ENCODE results near the gene ODC1.

GRCh38 chr2:10414591-10414990, 33.5 kb downstream of the ODC1 start:
- TF ChIP-seq CTCF (IDR thresholded peaks at IDR 0.05) = no peak
- no peak for TF ChIP-seq ZSCAN18 (CRISPR knock-in tag; IDR thresholded peaks at IDR 0.05)
- no peak for TF ChIP-seq ZNF232 (CRISPR knock-in tag; IDR thresholded peaks at IDR 0.05)
- TF ChIP-seq USF2 (CRISPR knock-in tag; IDR thresholded peaks at IDR 0.05) = no peak
- no peak for TF ChIP-seq TP53 (CRISPR knock-in tag; IDR thresholded peaks at IDR 0.05)
- TF ChIP-seq ESRRA (CRISPR knock-in tag; IDR thresholded peaks at IDR 0.05; ENCODE audit: borderline replicate concordance) = no peak
- TF ChIP-seq ZNF121 (CRISPR knock-in tag; IDR thresholded peaks at IDR 0.05) = no peak
- TF ChIP-seq JUN (CRISPR knock-in tag; IDR thresholded peaks at IDR 0.05) = no peak
- no peak for TF ChIP-seq FOXP1 (CRISPR knock-in tag; IDR thresholded peaks at IDR 0.05; ENCODE audit: borderline replicate concordance)
